ENCODE measurements around the gene IGF2R.

Gene IGF2R

DNA sequence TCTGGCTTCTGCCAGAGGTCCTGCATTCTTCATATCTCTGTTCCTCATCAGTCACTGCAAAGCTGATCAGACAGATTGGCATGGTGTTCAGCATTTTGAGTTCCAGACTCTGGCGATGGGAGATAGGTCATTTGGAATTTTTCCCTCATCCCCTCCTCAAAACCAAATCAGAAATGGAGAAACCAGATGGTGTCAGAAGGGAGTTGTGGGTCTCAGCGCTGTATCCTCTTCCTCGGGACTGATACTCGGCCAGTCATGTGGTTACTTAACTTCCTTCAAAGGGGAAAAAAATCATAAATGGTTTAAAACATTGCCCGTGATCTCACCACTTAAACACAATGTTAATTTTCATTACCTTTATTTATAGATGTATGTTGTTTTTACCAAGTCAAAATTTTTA is 75.8 kb downstream of the IGF2R start:
- DNase-seq (ENCODE audit: low read depth) = no peak

DNA sequence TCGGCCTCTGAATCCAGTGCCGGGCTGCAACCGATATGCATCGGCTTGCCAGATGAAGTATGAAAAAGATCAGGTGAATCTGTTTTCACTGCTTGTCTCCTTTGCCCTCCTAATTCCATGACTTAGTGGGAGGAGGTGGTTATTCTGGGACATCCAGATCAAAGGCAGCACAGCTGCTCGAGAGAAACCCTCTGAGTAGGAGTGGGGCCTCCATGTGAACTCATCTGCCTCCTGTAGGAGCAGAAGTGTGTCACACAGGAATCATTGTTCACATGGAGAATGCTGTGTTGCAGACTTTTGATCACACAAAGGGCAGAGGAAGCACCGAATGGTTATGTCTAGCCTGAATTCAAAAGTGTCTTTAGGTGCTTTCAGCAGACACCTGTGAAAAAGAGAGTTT is 79.6 kb downstream of the IGF2R start:
- DNase-seq (ENCODE audit: low read depth) = no peak

DNA sequence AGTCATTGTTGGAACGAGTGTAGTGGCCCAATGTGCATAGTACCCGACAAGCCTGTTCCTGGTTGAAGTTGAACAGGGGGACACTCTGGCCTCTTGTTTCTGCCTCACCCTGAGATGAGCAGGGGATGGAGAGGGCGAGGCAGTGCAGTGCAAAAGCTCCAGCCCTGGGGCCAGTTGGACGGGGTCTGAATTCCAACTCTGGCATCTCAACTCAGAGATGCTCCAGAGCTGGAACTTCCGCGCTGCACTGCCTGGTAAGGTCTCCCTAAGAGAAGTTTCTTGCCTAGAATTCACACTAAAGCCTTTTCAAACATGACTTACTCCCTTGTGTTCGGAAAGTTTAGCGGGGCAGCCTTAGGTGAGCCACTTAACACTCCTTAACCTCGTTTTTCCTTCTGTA is 80.5 kb downstream of the IGF2R start:
- no peak for DNase-seq (ENCODE audit: low read depth)

DNA sequence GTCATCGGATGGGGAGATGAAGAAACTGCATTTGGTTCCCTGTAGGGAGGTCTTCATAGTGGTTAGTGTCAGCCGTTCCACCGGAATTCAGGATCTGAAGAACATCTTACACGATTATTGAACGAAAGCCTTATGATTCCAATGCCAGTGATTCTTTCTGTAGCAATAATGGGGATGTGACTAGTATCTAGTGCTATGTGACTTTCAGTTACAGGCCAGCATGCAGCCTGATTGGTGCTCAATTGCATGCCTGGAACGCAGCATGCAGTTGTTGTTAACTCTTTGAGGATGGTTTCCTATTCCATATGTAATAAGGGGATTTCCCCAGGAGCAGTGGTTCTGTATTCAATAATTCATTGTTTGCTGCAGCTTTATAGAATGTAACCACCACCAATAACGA is 81.1 kb downstream of the IGF2R start:
- no peak for DNase-seq (ENCODE audit: low read depth)

DNA sequence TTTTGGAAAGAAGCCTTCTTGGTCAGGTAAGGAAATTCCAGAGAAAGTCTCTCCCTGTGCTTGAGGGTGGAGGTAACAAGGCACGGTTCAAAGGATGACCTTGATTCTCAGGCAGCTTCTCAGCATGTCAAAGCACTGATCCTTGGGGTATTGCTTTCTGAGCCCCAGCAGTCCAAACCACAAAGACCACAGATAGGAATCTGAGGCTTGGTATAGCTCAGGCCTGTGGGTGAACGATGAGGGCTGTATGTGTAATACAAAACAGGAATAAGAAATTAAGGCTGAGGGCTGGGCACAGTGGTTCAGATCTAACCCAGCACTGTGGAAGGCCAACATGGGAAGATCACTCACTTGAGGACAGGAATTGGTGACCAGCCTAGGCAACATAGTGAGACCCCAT is 82.5 kb downstream of the IGF2R start:
- no peak for DNase-seq (ENCODE audit: low read depth)

DNA sequence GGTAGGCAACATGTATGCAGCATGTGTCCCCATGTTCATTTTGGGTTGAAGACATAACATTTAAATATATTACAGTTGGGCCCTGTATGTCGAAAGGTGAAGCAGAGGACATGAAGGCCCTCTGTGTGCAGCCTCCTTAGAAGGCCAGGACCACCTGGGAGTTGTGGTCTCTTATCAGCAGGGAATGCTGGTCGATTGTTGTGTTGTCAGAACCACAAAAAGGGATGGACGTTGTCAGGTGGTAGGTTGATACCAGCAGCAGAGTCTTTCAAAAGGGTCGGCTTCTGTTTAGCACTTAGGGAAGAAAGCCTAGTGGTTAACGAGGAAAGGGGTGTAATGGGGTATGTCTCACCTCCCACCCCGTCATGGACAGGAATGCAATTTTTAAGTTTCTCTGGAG is 85.4 kb downstream of the IGF2R start:
- no peak for DNase-seq (ENCODE audit: low read depth)

DNA sequence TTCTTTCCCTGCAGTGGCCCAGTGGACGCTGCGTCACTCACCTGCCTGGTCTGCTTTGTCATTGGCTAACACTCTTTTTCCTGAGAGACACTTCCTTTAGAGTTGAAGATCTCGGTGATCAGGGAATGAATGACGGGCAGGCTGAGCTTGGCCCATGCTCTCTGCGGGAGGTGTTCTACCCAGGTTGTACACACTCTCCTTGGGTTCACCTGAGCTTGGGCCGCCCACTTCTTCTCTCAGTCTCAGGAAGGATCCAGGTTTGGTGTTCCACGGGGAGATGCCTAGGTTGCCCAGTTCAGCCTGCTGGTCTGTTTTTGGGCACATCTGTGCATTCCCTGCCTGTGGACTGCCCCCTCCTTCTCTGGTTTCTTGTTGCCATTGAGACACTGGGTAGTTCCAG is 86.0 kb downstream of the IGF2R start:
- DNase-seq (ENCODE audit: low read depth) = no peak

DNA sequence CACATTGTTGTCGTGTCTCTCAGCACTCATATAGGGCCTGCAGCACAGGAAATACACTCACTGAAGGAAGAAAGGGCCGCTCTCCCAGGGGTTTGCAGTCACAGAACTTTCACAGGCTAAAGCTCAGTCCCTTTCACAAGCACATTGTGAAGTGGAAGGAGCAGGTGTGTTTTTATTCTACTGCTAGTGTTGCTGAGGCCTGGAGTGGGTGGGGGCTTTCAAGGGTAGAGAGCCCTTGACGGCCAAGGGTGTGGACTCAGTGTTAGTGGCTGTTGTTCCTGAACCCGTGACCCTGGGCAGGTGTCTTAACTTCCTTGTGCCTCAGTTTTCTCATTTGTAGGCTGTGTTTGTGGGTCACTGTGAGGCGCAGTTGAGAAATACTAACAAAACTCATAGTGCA is 86.5 kb downstream of the IGF2R start:
- no peak for DNase-seq (ENCODE audit: low read depth)

DNA sequence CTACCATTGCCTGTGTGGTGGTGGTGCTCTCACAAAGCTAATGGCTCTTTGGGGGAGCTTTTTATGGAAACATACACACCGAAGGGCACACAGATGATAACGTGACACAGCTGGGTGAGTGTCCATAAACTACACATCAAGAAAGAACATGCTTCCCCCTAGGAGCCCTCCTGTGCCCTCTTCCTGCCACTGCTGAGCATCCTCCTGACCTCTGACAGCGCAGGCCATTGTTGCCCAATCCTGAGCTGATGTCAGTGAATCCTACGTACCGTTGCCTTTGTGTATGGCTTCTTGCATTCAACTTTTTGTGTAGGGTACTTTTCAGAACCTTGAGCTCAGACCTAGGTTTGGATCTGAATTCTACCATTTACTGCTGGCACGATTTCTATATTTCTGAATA is 86.9 kb downstream of the IGF2R start:
- no peak for DNase-seq (ENCODE audit: low read depth)

DNA sequence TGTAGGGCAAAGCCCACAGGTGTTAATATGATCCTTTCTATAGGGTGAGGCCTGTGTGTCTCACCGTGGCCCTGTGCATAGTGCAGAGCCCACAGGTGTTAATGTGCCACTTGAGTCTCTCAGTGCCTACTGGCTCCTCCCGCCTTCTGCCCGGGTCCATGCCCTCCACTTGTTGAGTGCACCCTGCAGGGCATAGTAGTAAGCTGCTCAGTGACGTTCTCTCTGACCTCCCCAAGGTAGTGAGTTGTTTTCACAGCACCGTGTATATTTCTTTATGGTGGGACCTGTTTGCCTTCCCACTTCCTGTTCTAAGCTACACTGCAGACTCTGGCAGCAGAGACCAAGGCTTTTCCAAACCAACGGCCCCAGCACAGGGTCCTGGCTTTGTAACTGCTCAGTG is 88.2 kb downstream of the IGF2R start:
- no peak for DNase-seq (ENCODE audit: low read depth)

DNA sequence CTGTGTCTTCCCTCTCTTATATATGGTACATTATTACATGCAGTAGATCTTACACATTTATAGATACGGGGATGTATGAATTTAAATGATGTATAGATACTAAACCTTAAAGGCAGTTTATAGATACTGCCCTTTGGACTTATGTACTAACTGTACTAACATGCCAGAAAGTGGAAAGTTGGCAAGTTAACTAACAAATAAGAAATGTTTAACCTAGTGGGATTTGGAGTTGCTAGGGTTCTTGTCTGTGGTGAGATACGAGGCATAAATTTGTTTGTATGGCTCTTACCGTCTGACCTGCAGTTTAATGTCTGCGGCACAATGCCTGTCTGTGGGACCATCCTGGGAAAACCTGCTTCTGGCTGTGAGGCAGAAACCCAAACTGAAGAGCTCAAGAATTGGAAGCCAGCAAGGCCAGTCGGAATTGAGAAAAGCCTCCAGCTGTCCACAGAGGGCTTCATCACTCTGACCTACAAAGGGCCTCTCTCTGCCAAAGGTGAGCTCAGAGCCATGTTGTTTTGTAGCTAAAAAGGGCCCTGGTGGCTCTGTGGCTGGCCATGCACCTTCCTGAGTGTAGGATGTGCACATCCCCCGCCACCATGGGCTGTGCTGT is 89.8 kb downstream of the IGF2R start:
- DNase-seq (ENCODE audit: low read depth) = no peak

DNA sequence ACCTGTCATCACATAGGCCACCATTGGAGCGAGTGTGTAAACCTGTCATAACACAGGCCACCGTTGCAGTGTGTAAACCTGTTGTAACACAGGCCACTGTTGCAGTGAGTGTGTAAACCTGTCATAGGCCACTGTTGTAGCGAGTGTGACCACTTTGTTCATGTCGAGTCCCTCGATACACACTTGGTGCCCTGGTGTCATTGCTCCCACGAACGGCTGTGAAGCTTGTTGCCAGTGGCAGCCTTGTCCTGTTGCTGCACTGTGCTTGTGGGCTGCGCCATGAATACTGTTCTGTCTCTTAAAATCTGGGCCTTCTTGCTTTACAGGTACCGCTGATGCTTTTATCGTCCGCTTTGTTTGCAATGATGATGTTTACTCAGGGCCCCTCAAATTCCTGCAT is 91.3 kb downstream of the IGF2R start:
- DNase-seq (ENCODE audit: low read depth) = no peak

DNA sequence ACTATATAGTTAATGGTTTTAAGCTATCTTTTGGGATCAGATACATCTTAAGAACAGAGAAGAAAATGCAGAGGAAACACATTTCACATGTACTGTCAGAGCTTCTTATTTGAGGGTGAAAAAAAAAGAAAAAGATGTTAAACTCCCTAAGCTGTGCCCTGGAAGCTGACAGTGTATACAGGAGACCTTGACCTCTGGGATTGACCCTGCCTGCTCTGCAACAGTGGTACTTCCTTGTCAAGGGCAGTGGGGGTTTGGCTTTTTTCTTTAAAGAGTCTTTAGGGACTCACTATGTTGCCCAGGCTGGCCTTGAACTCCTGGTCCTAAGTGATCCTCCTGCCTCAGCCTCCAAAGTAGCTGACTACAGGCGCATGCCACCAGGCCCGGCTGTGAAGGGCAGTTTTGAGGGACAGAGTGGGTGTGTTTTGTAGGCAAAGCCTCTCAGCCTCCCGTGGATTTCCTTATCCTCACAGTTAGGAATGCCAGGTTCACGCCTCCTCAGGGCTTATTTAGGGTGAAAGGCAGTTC is 92.1 kb downstream of the IGF2R start:
- DNase-seq (ENCODE audit: low read depth) = no peak

DNA sequence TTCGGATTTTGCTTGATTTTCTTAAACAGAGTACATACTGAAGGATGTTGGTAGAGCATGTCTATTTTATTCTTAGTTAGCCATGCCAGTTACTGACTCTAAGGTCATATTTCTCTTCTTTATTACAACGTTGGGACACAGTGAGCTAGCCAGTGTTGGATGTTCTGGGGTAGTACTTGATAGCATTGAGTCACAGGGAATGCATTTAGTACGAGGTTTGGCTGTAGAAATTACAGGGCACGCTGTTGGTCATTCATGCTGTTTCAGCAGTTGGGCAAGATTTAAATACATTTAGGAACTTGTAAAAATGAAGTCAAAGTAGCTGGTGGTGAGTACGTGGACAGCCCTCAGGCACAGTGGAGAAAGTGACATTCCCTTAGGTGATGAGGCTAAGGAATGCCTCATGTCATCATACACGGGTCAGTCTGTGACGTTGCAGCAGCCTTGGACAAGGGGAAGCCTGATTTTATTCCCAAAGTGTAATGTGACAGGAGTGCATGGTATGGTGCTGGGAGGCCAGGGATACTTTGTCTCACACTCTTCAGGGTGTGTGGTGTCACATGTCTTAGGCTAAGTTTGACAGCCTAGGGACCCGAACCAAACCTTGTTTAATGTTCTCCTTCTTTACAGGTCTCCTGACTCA is 95.0 kb downstream of the IGF2R start:
- no peak for DNase-seq (ENCODE audit: low read depth)

DNA sequence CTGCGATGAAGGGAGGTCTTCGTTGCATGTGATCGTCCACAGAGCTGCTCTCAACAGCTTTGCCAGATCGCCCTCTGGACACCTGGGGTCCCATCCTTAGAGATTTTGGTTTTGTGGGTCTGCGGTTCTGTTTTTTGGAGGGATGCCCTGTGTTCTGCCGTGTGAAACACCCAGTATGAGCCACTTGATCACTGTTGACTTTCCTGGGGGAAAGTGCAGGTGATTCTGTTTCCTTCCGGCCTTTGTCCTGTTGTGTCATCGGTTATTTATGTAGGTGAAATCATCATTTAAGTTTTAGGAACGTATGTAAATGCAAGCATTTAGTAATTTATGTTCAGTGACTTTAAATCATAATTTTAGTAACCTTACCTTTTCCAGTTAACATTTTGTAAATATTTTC is 96.3 kb downstream of the IGF2R start:
- DNase-seq (ENCODE audit: low read depth) = no peak

DNA sequence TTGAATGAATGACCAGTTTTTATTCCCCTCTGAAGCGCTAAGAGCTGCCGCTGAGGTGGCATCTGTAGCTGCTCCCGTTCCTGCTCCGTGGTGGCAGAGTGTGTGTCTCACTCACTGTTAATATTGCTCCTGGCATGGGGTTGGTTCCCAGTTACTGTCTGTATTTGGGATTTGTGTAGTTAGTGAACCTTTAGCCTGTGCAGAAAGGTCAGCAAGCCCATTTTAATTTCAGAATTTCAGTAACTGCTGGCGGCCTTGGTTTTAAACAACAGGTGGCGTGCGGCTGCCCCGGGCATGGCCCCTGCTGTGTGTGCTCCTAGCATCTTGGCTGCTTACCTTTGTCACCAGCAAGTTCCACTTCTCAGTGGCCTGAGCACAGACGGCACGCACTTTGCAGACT is 98.7 kb downstream of the IGF2R start:
- no peak for DNase-seq (ENCODE audit: low read depth)

DNA sequence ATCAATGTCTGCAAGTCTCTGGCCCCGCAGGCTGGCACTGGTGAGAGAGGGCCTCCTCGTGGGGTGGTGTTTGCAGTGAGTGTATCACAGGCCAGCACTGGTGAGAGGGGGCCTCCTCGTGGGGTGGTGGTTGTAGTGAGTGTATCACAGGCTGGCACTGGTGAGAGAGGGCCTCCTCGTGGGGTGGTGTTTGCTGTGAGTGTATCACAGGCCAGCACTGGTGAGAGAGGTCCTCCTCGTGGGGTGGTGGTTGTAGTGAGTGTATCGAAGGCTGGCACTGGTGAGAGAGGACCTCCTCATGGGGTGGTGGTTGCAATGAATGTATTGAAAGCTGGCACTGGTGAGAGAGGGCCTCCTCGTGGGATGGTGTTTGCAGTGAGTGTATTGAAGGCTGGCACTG is 99.5 kb downstream of the IGF2R start:
- DNase-seq (ENCODE audit: low read depth) = no peak

DNA sequence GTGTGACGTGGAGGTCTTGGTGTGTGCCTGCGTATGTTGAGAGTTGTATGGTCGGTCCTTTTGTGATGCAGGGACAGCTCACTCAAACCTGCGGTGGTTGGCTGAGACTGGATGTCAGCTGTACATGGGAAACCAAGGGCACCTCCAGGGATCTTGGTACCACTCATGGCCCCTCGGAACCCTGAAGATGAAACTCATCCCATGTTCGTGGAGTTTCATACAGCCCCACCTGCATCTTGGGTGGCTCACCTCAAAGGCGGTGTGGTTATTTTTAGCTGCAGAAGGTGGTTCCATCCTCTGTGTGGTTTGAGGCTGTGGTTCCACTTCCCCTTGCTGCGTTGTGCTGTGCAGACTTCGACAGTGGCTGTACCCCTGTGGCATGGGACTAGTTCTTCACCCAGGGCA is 100.2 kb downstream of the IGF2R start:
- DNase-seq (ENCODE audit: low read depth) = no peak

DNA sequence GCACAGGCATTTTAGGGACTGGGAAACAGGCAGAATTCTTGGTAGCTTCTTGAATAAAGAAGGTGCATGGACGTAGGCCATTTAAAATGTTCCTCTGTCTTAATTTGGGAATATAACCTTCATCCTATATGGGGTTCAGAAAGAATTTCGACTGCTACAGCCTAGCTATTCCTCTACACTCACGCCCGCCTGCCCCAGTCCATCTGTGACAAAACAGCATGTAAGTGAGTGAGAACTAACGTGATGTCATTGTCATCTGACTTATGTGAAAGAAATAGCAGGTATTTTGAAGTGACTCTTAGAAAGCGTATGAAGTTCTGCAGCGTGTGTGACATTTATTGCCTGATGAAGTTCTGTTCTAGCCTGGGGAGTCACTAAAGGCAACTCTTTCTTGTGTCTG is 100.6 kb downstream of the IGF2R start:
- DNase-seq (ENCODE audit: low read depth) = no peak

DNA sequence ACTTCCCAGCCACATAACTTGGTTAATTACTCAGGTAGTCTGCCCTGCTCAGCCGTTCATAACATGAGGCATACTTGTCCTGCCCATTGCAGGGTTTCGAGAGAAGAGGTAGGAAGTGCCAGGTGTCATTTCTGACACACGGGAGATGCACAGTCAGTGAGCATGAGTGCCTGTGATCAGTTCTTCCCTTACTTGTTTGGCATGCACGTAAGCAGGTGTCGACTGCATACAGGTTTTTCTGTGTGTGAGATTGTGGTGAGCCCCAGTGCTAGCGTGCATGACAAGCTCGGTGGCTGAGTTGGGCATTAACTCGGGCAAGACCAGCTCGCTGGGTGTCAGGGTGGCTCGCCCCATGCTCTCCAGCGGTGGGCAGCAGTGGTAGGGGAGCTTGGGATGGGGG is 101.5 kb downstream of the IGF2R start:
- no peak for DNase-seq (ENCODE audit: low read depth)

DNA sequence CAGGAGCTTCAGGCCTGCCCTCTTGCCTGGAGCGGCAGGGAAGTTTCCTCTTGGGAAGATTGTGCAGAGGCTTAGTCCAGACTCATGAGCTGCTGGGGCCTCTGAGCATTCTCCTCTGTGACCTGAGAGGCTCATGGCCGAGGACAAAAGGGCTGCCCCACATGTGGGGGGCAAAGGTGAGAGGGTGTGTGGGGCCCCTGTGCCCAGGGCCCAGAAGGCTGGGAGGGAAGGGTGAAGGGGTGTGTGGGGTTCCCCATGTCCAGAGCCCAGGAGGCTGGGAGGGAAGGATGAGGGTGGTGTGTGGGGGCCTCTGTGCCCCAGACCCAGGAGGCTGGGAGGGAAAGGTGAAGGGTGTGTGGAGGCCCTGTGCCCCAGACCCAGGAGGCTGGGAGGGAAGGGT is 101.9 kb downstream of the IGF2R start:
- no peak for DNase-seq (ENCODE audit: low read depth)

DNA sequence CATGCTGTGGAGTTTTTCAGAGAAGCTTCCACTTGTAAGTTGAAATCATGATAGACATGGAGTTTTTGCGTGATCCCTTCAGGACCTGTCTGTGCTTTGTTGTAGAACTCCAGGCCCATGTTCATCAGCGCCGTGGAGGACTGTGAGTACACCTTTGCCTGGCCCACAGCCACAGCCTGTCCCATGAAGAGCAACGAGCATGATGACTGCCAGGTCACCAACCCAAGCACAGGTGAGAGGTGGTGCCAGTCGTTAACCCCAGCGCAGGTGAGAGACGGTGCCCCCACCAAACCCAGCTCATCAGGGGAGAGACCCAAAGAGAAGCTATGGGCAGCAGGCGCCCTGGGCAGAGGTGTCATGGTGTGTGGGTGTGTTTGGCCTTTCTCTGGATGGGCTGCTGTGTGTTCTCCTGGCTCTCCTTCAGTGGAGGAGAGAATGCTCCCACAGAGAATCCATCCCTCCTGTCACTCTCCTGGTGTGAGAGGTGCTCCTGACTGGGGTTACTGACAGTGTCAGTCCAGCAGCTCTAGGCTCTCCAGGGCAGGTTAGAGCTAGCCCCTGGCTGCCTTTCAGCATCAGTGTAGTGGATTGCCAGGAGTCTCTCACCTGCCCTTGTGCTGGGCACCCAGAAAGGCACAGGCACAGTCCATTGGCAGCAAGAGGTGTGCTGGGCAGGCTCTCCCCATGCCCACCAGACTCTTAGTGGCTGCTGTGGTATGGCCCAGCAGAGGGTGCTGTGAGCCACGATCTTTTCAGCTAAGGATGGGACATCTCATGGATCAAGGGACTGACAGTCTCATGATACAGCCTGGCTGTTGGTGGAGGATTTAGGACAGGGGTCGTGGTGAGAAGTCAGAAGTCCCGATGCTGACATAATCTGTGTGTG is 103.2 kb downstream of the IGF2R start:
- DNase-seq (ENCODE audit: low read depth) = no peak

DNA sequence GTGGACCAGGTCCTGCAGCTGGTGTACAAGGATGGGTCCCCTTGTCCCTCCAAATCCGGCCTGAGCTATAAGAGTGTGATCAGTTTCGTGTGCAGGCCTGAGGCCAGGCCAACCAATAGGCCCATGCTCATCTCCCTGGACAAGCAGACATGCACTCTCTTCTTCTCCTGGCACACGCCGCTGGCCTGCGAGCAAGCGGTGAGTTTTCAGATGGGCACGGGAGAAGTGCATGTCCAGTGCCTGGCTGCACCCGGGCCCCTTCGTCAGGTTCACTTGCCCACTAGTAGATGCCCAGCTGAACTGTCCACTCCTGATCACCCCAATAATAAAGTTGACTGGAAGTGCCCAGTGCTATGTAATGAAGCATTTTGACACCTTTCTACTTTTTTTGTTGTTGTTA is 104.4 kb downstream of the IGF2R start:
- DNase-seq (ENCODE audit: low read depth) = no peak

Data from fibroblast of the conjunctiva (primary cell).